Adrenal gland (tissue), 12 donors: ENCODE data around the gene VTCN1. TPM values are rescaled to one million over a fixed set of nuclear protein-coding genes. Genes with fewer than 3 reads are reported as not detected.

Source experiments
- DNase-seq, 7 donors: peaks; one replicate each; pipeline ENCODE4 v3.0.0-alpha.2; 2019 to 2020
- H3K27ac ChIP-seq, 5 donors: fragments of 200-600 bp; sonication (generic) in 4 of 5; 1 replicate in 3 of 5; 2 replicates in 2 of 5; pipeline versions ENCODE4 v1.5.1 to v1.8.0; 2016 to 2020; ENCODE audit warnings: mild to moderate bottlenecking in 1 of 5
- H3K27me3 ChIP-seq: fragments of 200-600 bp; 2 replicates; pipeline ENCODE4 v1.8.0; 2021
- H3K36me3 ChIP-seq, 2 donors: fragments of 200-600 bp; replicated peaks in 1 of 2; 1 replicate in 1 of 2; 2 replicates in 1 of 2; pipeline versions ENCODE4 v1.5.1 to v1.8.0; 2018 to 2022
- H3K4me1 ChIP-seq, 2 donors: fragments of 200-600 bp; replicated peaks in 1 of 2; 1 replicate in 1 of 2; 2 replicates in 1 of 2; pipeline versions ENCODE4 v1.5.1 to v1.8.0; 2018 to 2021
- H3K4me3 ChIP-seq, 4 donors: fragments of 200-600 bp; sonication (generic) in 3 of 4; one replicate each; pipeline ENCODE4 v1.5.1; 2016 to 2018
- H3K9me3 ChIP-seq, 3 donors: fragments of 200-600 bp; sonication (generic) in 1 of 3; replicated peaks in 1 of 3; 1 replicate in 2 of 3; 2 replicates in 1 of 3; pipeline versions ENCODE4 v1.5.1 to v1.8.0; 2016 to 2021
- POLR2A ChIP-seq, 2 donors: fragments of 450-650 bp; IDR thresholded peaks; one replicate each; pipeline ENCODE4 v1.6.1; 2017; ENCODE audit warnings: antibody characterized with exemption in 2 of 2, mild to moderate bottlenecking in 2 of 2, moderate library complexity in 1 of 2
- WGBS, 4 donors: extraction: QIAGEN DNeasy Blood & Tissue Kit in 2 of 4; methylation state at CpG; one replicate each; pipeline versions ENCODE4 v1.1.5 to v1.1.7; 2013 to 2017; 5-methylcytosine and 5-hydroxymethylcytosine counted together
- intact Hi-C, 2 donors: fragments of 100-400 bp; cut with DNase I; formaldehyde crosslinking; loops; one replicate each; pipeline versions ENCODE4 v1.14.1 to v1.15.0; 2022 to 2023
- polyA plus RNA-seq, 3 donors: library from polyadenylated mRNA; stranded (reverse); fragments of 200-250 nt in 2 of 3; fragments of 350-450 nt in 1 of 3; fragmentation: Illumina TruSeq in 1 of 3; extraction: RNeasy Lipid Tissue Mini Kit (QIAGEN cat#74804) in 1 of 3; gene quantifications; one replicate each; pipeline ENCODE4 v1.2.3, GENCODE V29; 2013 to 2014
- total RNA-seq, 9 donors: library from RNA; depleted of rRNA in 4 of 9; stranded (reverse); fragments of >200 nt in 4 of 9; fragments of 120-200 nt in 1 of 9; fragmentation: NEBNext Ultra II Directional in 1 of 9; extraction: Animal tissue kit (Norgen Biotek cat#: 25700) in 1 of 9; gene quantifications; one replicate each; pipeline versions ENCODE4 v1.1.0 to v1.2.4, GENCODE V29; 2013 to 2023
- TF ChIP-seq, protein P1 (sequence below), 6 experiments: fragments of 450-650 bp in 4 of 6; fragments of 200-600 bp in 2 of 6; sonication (generic) in 1 of 6; IDR thresholded peaks; 1 replicate in 5 of 6; 2 replicates in 1 of 6; pipeline versions ENCODE4 v1.5.1 to v1.8.0; 2016 to 2021; ENCODE audit warnings: antibody characterized with exemption in 6 of 6, mild to moderate bottlenecking in 2 of 6, moderate library complexity in 1 of 6
- donor health status: healthy with polysubstance abuse.
- donor health status: Bipolar disorder and iron deficiency.
- donor health status: DM: yes; HTN: yes; CAD: no.
- donor health status: DM: no; HTN: no; CAD: no.
- donor health status: DM: no; HTN: no; CAD: no.
- donor health status: DM: yes; HTN: yes; CAD: no.

The VTCN1 gene
- total and polyA plus RNA-seq, 12 donors: 0.11 TPM; not detected in 11

GRCh38 chr1:117118137-117118536, 92.6 kb downstream of the VTCN1 start:
- no peak for DNase-seq
- no peak for TF ChIP-seq POLR2A (IDR thresholded peaks at IDR 0.05)
- TF ChIP-seq, protein P1, sequence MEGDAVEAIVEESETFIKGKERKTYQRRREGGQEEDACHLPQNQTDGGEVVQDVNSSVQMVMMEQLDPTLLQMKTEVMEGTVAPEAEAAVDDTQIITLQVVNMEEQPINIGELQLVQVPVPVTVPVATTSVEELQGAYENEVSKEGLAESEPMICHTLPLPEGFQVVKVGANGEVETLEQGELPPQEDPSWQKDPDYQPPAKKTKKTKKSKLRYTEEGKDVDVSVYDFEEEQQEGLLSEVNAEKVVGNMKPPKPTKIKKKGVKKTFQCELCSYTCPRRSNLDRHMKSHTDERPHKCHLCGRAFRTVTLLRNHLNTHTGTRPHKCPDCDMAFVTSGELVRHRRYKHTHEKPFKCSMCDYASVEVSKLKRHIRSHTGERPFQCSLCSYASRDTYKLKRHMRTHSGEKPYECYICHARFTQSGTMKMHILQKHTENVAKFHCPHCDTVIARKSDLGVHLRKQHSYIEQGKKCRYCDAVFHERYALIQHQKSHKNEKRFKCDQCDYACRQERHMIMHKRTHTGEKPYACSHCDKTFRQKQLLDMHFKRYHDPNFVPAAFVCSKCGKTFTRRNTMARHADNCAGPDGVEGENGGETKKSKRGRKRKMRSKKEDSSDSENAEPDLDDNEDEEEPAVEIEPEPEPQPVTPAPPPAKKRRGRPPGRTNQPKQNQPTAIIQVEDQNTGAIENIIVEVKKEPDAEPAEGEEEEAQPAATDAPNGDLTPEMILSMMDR (IDR thresholded peaks at IDR 0.05): no peak
- WGBS, 4 donors: 88 to 92% (median 90%) methylated on average over 11 to 12 of the region's 12 CpGs
- Histone ChIP-seq H3K27me3 (no peaks in the 10 kb centered on the region), H3K27ac (no peak overlapping the region), H3K4me1 (peaks cover 5 to 14% of the 10 kb centered on the region in 2 donors), H3K36me3 (no peaks in the 10 kb centered on the region), H3K9me3 (no peaks in the 10 kb centered on the region), H3K4me3 (no peak overlapping the region)
- intact Hi-C loops: no loop called here

DNA sequence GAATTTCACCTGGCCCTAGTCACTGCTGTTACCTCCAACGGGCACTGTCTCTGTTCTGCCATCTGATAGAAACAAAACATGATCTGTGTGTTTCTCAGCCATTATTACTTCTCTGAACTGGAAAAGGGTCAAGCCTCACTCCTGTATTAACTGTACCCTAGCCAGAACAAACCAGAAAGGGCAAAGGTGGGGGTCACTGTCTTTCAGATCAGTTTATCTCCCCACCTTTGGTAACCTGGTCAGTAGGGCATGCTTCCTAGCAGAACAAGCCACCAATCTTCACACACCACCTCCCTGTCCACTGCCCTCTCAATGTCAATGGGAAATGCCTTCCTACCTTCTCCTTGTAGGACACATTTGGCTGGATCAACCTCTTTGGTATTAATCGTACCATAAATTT, 93.0 kb downstream of the VTCN1 start:
- WGBS, 4 donors: 67 to 94% (median 85%) methylated on average over 2 of the region's 2 CpGs
- intact Hi-C loops: no loop called here
- TF ChIP-seq, protein P1 (IDR thresholded peaks at IDR 0.05): no peak
- TF ChIP-seq POLR2A (IDR thresholded peaks at IDR 0.05): no peak
- Histone ChIP-seq H3K9me3 (no peaks in the 10 kb centered on the region), H3K27me3 (no peaks in the 10 kb centered on the region), H3K36me3 (no peaks in the 10 kb centered on the region), H3K27ac (no peak overlapping the region), H3K4me1 (peaks cover 5 to 13% of the 10 kb centered on the region in 2 donors), H3K4me3 (no peak overlapping the region)
- DNase-seq: no peak

DNA sequence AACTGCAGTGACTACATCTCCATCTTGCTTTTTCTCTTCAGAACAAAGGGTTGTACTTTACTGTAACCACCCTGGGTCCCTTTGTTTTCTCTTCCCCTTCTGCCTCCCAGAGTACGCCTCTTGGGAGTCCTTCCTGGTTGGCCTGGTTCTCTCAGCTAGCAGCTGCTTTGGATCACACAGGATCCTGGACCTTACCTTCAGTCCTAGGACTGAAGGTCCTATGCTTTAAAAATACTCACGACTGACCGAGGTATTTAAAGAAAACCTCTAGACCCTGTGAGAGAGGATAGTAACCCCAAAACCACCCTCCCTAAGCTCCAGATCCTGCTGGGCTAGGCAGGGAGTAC, 94.0 kb downstream of the VTCN1 start:
- H3K9me3 ChIP-seq: no peaks in the 10 kb centered on the region
- no peaks in the 10 kb centered on the region for H3K36me3 ChIP-seq
- intact Hi-C loops: no loop called here
- no peak overlapping the region for H3K4me3 ChIP-seq
- no peaks in the 10 kb centered on the region for H3K27me3 ChIP-seq
- TF ChIP-seq POLR2A (IDR thresholded peaks at IDR 0.05): no peak
- TF ChIP-seq, protein P1 (IDR thresholded peaks at IDR 0.05): no peak
- peaks cover 5 to 8% of the 10 kb centered on the region in 2 donors for H3K4me1 ChIP-seq
- DNase-seq: no peak
- 79 to 89% (median 85%) methylated on average over 3 of the region's 3 CpGs for WGBS, 4 donors
- H3K27ac ChIP-seq: no peak overlapping the region

GRCh38 chr1:117116090-117116783, 94.5 kb downstream of the VTCN1 start:
- H3K27ac ChIP-seq: no peak overlapping the region
- intact Hi-C loops: no loop called here
- no peaks in the 10 kb centered on the region for H3K27me3 ChIP-seq
- H3K4me1 ChIP-seq: peaks cover 5 to 7% of the 10 kb centered on the region in 2 donors
- no peak overlapping the region for H3K4me3 ChIP-seq
- 93 to 95% (median 94%) methylated on average over 13 of the region's 13 CpGs for WGBS, 4 donors
- DNase-seq: no peak
- no peaks in the 10 kb centered on the region for H3K36me3 ChIP-seq
- no peaks in the 10 kb centered on the region for H3K9me3 ChIP-seq
- no peak for TF ChIP-seq POLR2A (IDR thresholded peaks at IDR 0.05)
- TF ChIP-seq, protein P1 (IDR thresholded peaks at IDR 0.05): no peak
